ENCODE results near the gene COLGALT1. TPM values are rescaled to one million over a fixed set of nuclear protein-coding genes. Genes with fewer than 3 reads are reported as not detected.
A peak's percentile ranks its signal among the peaks of the same experiment; 100 is the strongest.

COLGALT1 gene
- total and polyA plus RNA-seq, 2 experiments from 2014 or later = 18.2 to 63.4 TPM

DNA sequence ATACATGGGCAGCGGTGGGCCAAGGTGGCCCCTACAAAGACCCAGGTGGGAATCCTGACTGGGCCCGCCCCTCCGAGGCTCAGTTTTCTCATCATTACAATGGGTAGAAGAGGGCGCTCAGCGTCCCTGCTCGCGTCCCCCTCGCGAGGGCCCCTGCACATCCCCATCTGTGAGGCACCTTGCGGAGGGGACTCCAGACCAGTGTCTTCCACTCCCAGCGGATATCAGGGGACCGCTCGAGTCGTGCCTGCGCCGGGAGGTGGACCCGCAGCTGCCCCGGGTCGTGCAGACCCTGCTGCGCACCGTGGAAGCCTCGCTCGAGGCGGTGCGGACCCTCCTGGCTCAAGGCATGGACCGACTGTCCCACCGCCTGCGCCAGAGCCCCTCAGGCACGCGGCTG is 15.3 kb upstream of the COLGALT1 start:
- TF ChIP-seq EZH2phosphoT487 (IDR thresholded peaks at IDR 0.05; ENCODE audit: unreplicated experiment) (no peak), POLR2AphosphoS5 (IDR thresholded peaks at IDR 0.05; ENCODE audit: low read depth) (no peak)
- no peaks in the 10 kb centered on the region; the same call in 2 of the 3 replicates for H3K36me3 Mint-ChIP-seq (ENCODE audit: low read depth)

DNA sequence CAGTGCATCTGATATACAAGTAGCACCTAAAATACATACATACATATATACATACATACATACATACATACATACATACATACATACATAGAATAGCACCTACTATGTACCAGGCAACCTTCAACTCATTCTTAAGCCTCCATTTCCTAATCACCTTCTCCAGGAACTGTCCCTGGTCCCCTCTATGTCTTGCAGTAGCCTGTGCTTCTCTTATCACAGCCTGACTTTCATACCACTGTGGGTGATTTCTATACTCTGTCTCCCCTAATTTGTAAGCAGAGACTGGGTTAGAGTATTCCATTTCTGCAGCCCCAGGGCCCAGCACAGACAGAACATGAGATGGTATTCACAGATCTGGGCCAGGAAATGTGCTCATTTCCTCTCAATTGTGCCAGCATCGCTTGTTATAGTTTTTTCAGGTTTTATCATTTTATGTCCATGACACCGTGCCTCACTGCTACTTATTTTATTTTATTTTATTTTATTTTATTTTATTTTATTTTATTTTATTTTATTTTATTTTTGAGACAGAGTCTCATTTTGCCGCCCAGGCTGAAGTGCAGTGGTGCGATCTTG is 14.2 kb upstream of the COLGALT1 start:
- no peaks in the 10 kb centered on the region; the same call in 1 of the 2 replicates for H4K20me1 ChIP-seq (replicated peaks; ENCODE audit: insufficient read depth)
- Mint-ChIP-seq H3K9me3 (no peaks in the 10 kb centered on the region), H3K27me3 (ENCODE audit: insufficient read depth, low read depth, poor library complexity) (peaks cover 22% of the 10 kb centered on the region), H3K4me3 (no peak overlapping the region; the same call in 2 of the 3 replicates), H3K4me1 (peaks cover 6% of the 10 kb centered on the region; the same call in 1 of the 3 replicates), H3K36me3 (ENCODE audit: low read depth) (no peaks in the 10 kb centered on the region; the same call in 2 of the 3 replicates), H3K27ac (no peak overlapping the region)
- ATAC-seq (no peak), DNase-seq (ENCODE audit: low spot score) (no peak)
- no peaks in the 10 kb centered on the region; the same call in 1 of the 2 replicates for H3K4me1 ChIP-seq (ENCODE audit: insufficient read depth)
- 0 out of 2 replicates have a peak, but pooled peaks cover 3% of the 10 kb centered on the region for H3F3A ChIP-seq (replicated peaks; ENCODE audit: low read depth)
- H3K27me3 ChIP-seq (ENCODE audit: insufficient read depth) = peaks cover 18% of the 10 kb centered on the region; the same call in 1 of the 2 replicates
- H3K79me2 ChIP-seq (replicated peaks; ENCODE audit: insufficient read depth) = no peaks in the 10 kb centered on the region
- no peaks in the 10 kb centered on the region for H3K9me2 ChIP-seq (ENCODE audit: insufficient read depth)
- H3K4me2 ChIP-seq = no peak overlapping the region
- no peak overlapping the region for H2AFZ ChIP-seq
- no peak overlapping the region for H3K27ac ChIP-seq (ENCODE audit: low read depth)
- TF ChIP-seq, protein P1, sequence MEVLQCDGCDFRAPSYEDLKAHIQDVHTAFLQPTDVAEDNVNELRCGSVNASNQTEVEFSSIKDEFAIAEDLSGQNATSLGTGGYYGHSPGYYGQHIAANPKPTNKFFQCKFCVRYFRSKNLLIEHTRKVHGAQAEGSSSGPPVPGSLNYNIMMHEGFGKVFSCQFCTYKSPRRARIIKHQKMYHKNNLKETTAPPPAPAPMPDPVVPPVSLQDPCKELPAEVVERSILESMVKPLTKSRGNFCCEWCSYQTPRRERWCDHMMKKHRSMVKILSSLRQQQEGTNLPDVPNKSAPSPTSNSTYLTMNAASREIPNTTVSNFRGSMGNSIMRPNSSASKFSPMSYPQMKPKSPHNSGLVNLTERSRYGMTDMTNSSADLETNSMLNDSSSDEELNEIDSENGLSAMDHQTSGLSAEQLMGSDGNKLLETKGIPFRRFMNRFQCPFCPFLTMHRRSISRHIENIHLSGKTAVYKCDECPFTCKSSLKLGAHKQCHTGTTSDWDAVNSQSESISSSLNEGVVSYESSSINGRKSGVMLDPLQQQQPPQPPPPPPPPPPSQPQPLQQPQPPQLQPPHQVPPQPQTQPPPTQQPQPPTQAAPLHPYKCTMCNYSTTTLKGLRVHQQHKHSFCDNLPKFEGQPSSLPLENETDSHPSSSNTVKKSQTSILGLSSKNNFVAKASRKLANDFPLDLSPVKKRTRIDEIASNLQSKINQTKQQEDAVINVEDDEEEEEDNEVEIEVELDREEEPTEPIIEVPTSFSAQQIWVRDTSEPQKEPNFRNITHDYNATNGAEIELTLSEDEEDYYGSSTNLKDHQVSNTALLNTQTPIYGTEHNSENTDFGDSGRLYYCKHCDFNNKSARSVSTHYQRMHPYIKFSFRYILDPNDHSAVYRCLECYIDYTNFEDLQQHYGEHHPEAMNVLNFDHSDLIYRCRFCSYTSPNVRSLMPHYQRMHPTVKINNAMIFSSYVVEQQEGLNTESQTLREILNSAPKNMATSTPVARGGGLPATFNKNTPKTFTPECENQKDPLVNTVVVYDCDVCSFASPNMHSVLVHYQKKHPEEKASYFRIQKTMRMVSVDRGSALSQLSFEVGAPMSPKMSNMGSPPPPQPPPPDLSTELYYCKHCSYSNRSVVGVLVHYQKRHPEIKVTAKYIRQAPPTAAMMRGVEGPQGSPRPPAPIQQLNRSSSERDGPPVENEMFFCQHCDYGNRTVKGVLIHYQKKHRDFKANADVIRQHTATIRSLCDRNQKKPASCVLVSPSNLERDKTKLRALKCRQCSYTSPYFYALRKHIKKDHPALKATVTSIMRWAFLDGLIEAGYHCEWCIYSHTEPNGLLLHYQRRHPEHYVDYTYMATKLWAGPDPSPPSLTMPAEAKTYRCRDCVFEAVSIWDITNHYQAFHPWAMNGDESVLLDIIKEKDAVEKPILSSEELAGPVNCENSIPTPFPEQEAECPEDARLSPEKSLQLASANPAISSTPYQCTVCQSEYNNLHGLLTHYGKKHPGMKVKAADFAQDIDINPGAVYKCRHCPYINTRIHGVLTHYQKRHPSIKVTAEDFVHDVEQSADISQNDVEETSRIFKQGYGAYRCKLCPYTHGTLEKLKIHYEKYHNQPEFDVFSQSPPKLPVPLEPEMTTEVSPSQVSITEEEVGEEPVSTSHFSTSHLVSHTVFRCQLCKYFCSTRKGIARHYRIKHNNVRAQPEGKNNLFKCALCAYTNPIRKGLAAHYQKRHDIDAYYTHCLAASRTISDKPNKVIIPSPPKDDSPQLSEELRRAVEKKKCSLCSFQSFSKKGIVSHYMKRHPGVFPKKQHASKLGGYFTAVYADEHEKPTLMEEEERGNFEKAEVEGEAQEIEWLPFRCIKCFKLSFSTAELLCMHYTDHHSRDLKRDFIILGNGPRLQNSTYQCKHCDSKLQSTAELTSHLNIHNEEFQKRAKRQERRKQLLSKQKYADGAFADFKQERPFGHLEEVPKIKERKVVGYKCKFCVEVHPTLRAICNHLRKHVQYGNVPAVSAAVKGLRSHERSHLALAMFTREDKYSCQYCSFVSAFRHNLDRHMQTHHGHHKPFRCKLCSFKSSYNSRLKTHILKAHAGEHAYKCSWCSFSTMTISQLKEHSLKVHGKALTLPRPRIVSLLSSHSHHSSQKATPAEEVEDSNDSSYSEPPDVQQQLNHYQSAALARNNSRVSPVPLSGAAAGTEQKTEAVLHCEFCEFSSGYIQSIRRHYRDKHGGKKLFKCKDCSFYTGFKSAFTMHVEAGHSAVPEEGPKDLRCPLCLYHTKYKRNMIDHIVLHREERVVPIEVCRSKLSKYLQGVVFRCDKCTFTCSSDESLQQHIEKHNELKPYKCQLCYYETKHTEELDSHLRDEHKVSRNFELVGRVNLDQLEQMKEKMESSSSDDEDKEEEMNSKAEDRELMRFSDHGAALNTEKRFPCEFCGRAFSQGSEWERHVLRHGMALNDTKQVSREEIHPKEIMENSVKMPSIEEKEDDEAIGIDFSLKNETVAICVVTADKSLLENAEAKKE (CRISPR knock-in tag; IDR thresholded peaks at IDR 0.05) = no peak
- H3K36me3 ChIP-seq (ENCODE audit: insufficient read depth) = no peaks in the 10 kb centered on the region
- no peak overlapping the region for H3K4me3 ChIP-seq

More for the DNA sequence above, 15.3 kb upstream of the COLGALT1 start:
- Histone ChIP-seq H3K79me2 (replicated peaks; ENCODE audit: insufficient read depth) (no peaks in the 10 kb centered on the region), H3K36me3 (ENCODE audit: insufficient read depth) (no peaks in the 10 kb centered on the region), H2AFZ (no peak overlapping the region; the same call in 1 of the 2 replicates), H4K20me1 (replicated peaks; ENCODE audit: insufficient read depth) (no peaks in the 10 kb centered on the region; the same call in 1 of the 2 replicates), H3K27me3 (ENCODE audit: insufficient read depth) (peaks cover 18% of the 10 kb centered on the region; the same call in 1 of the 2 replicates), H3K4me3 (peak overlapping the region; percentile 37; the same call in 1 of the 2 replicates), H3K4me1 (ENCODE audit: insufficient read depth) (no peaks in the 10 kb centered on the region; the same call in 1 of the 2 replicates), H3F3A (replicated peaks; ENCODE audit: low read depth) (0 out of 2 replicates have a peak, but pooled peaks cover 3% of the 10 kb centered on the region), H3K9me2 (ENCODE audit: insufficient read depth) (no peaks in the 10 kb centered on the region), H3K4me2 (peak overlapping the region; percentile 57; the same call in 1 of the 2 replicates), H3K27ac (ENCODE audit: low read depth) (no peak overlapping the region)
- peaks cover 17% of the 10 kb centered on the region for H3K27me3 Mint-ChIP-seq (ENCODE audit: insufficient read depth, low read depth, poor library complexity)
- ATAC-seq (peak; percentile 3), DNase-seq (ENCODE audit: low spot score) (no peak)
- H3K4me3 Mint-ChIP-seq = no peak overlapping the region
- H3K27ac Mint-ChIP-seq = no peak overlapping the region
- no peaks in the 10 kb centered on the region for H3K9me3 Mint-ChIP-seq
- peaks cover 6% of the 10 kb centered on the region; the same call in 1 of the 3 replicates for H3K4me1 Mint-ChIP-seq
